ENCODE results near the gene RHBDF2.
"Not testable (repeated sequence)": the region's sequence is repeated elsewhere in the genome, so short reads cannot be mapped to it uniquely, and the experiment has no call there.

RHBDF2 gene

DNA sequence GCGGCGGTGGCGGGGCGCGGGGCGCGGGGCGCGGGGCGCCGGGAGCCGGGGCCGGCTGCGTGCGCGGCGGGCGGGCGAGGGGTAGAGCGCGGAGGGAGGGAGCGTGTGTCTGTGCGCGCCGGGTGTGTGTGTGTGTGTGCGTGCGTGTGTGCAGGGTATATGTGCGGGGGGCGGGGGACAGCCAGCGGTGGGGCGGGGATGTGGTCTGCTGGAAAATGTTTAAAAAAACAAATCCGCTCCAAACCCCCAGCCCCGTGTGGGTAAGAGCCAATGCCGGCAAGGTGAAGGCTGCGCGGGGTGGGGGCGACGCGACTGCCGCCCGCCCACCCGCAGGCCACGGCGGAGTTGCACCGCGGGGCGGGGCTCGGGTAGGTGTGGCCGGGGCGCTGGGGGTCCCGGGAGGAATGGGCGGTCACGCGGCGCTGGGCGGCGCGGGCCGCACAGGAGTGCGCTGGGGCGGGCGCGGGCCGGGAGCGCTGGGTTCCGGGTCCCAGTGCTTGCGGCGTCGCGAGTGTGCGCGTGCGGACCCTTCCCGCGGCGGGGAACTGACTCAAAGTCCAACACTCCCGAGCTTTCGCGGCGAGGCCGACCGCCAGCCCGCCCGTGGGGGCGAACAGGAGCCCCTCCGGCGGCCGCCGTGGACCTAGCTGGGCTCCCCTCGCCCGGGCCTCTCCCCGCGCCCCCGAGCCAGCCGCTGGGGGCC lies 36.5 kb upstream of the RHBDF2 start, which contains the start of gene CYGB:
Gene CYGB, minus strand, starts transcription at position 132 of the 703 bp plus-strand sequence. CDS start 167 bp downstream, outside the sequence.
- no peak for DNase-seq

DNA sequence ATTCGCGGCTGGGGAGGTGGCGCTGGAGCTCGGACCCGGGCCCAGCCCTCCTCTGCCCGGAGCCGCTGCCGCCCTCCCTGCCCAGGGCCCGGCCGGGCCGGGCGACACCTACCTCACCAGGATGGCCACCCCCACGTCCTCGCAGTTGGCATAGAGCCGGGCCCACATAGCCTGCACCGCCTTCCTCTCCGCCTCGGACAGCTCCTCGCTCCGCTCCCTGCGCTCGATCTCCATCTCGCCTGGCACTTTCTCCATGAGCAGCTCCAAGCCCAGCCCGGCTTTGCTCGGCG lies 36.0 kb upstream of the RHBDF2 start:
- no peak for DNase-seq

DNA sequence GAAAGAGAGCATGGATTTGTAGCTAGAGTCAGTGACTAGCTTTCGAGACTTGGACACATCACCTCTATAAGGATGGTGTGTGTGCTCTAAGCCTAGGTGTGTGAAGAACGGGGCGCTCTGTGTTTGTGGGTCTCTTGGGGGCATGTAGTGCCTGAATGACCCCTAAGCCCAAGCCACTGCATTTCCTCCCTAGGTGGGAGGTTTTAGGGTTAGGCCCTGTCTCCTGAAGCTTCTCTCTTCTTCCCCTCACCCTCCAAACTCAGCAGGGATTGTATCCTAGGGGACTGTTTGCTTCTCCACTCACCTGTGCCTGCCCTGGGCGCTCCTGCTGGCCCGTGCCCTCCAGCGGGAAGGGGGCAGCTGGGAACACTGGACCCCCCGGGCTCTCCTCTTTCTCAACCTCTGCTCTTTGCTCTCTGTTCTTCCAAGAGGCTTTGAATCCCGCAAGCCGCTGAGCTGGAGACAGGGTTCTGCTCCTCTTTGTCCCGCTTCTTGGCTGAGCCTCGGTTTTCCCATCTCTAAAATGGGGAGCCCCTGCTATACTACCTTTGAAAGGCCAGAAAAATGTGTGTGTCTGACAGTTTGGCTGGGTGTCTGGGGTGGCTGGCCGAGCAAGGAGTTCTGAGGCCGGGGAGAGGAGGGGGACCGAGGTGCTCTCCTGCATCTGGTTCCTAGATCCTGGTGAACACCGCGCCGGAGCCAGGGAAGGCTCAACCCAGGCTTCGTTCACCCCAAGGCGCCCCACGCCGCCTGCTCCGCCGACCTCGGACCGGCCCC lies 35.5 kb upstream of the RHBDF2 start:
- no peak for DNase-seq

DNA sequence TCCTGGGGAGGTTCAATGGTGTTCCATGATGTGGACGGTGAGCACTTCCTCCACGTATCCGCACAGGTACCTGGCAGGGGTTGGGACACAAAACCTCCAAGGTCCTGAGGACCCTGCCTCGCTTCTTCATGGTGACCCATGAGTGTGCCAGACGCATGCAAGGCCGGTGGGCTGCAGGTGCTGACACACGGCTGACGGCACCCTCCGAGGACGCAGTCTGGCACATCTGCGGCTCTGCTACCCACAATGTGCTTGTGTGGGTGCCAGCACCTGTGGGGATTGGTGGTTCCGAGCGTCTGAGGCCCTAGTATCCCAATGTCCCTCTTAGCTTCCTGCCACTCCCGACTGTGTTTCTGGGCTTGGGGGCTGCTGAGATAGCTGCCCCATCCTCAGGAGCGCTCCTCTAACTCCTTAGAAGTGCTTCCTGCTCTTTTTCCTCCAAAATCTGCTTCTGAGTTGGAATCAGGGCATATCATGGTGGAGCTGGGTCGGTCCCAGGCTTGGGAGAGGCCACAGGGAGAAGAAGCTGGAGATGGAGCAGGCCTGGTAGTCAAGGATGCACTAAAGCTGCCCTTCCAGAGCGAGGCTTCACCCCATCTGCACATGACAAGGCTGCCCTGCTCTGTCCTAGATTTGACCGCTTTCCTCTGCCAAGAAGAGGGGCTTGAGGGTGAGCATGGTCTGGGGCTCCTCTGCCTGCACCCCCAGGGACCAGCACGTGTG lies 34.7 kb upstream of the RHBDF2 start:
- no peak for DNase-seq

DNA sequence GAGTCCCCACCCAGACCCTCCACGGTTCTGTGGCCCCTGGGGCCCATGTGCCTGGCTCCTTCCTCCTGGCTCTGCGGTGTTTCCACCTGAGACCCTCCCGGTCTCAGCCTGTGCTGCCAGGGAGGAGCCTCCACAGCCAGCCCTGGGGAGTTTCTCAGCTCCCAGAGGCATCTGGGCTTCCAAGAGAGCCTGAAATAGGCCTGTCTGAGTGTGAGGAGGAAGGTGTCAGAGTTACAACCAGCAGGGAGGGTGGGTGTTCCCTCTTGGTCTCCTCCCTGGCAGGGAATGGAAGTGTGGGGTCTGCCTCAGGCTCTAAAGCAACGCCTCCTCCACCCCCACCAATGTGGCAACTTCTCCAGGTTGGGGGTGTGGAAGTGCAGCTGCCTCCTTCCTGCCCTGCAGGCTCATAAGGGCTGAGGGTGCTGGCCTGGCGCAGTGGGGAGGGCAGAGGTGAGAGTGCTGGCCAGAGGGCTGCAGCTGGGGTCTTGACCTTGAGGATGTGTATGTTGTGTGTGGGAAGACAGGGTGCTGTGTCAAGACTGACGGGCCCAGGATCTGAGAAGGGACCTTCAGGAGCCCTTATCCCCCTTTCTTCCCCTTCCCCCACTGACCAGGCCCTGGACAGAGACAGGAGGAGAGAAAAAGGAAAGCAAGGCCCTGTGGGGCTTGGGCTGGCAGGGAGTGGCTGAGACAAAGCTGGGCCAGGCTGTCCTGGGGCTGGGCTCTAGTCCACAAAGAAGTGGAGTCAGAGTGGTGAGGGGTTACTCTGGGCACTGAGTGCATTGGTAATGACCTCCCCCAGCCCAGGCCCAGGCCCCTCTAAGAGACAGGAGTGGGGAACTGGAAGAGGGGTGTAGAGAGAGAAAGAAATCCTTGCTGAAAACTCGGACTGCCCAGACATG lies 33.9 kb upstream of the RHBDF2 start:
- DNase-seq = no peak

DNA sequence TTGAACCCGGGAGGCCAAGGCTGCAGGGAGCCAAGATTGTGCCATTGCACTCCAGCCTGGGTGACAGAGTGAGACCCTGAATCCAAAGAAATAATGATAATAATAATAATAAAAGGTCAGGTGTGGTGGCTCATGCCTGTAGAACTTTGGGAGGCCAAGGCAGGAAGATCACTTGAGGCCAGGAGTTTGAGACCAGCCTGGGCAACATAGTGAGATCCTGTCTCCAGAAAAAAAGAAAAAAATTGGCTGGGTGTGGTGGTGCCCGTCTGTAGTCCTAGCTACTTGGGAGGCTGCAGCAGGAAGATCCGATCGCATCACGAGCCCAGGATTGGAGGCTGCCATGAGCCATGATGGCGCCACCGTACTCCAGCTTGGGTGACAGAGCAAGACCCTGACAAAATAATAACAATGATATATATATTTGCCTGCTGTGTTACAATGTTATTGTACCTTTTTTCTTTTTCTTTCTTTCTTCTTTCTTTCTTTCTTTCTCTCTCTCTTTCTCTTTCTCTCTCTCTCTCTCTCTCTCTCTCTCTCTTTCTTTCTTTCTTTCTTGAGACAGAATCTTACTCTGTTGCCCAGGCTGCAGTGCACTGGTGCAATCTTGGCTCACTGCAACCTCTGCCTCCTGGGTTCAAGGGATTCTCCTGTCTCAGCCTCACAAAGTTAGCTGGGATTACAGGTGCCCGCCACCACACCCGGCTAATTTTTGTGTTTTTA lies 32.6 kb upstream of the RHBDF2 start:
- not testable (repeated sequence) for DNase-seq

DNA sequence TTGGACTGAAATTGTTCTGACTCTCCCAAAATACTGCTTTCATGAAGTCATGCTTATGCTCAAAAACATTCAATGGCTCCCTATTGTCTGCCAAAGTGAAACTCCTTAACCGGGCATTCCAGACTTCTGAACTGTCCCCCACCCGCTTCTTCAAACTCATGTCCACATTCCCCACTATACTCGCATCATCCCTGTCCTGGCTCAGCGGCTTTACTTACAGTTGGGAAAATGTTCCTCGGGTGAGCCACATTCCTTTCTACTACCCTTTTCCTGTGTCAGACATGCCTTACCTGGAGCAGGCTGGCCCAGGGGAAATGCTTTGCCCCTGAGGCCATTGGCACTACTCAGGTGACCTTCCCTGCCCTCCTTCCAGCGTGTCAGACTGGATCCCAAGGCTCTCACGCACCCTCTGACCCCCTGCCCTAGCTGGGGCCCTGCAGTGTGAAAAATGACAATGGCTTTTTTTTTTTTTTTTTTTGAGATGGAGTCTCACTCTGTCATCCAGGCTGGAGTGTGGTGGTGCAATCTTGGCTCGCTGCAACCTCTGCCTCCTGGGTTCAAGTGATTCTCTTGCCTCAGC lies 30.9 kb upstream of the RHBDF2 start:
- no peak for DNase-seq

DNA sequence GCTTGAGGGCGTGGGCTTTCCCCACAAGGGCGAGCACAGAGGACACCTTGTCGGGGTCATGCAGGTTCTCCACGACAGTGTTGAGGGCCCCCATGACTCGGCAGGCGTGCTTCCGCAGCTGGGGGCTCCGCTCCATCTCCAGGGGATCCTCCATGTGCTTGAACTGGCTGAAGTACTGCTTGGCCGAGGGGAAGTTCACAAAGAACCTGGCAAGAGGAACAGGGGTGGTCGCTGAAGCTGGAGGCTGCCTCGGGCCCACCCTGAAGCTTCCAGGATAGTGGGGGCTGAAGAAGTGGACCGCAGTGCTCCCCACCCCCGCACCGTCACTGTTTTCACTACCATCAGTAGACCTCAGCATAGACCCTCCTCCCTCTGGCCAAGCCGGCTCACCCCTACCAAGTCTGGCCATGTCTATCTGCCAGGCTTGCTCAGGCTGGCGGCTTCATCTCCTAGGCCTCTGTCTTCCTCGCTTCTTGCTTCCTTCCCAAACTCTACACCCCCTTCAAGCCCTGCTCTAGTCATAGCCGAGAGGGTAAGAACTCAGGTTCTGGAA lies 30.3 kb upstream of the RHBDF2 start:
- no peak for DNase-seq

DNA sequence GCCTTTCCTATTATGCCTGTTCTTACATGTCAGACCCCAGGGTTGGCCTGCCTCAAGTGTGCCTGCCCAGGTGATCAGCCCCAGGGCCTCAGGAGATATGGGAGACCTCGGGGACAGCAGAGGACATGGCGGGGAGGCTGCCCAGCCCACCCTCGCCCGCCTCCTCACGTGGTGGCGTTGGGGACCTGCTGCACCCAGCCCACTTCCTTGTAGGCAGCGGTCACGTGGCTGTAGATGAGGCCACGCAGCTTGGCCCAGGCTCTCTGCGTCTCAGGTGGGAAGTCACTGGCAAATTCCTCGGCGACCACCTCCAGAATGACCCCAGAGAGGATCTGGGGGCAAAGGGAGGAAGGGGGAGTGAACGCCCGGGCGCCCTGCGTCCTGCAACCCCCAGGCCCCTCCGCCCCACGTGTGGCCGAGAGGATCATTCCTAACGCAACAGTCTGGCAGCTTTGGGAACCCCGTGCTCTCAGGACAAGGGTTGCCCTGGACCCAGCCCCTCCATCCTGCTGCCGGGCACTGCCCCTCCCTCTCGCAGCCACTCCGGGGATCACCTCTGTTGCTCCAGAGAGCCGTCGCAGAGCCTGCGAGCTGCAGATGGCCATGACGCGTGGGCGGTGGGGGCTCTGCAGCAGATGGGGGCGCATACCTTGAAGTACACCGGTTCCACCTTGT lies 29.7 kb upstream of the RHBDF2 start:
- DNase-seq = no peak

DNA sequence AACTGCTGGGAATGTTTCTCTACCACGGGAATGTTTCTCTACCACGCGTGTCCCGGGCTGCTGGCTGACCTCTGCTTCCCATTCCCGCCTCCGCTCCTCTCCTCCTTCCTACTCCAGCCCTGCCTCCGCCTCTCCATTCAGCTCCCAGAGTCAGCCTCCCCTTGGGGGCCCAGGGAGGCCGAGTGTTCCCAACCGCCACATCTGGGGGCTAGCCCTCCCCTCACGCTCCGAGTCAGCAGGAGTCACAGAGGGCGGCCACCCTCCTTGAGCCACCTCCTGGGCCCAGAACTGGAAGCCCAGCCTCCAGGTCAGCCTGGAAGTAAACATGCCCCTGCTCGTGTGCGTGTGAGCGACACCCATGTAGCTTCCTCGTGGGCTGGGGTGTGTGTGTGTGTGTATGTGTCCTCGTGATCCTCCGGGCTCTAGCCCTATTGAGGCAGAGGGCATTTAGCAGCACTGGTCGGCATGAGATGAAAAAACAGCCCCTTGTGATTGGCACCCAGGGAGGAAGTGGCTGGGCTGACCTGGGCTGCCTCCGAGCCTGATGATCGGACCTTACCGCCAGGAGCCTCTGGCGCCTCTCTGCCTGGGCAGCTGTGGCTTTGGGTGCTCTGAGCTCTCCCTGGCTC lies 29.0 kb upstream of the RHBDF2 start:
- DNase-seq = no peak

DNA sequence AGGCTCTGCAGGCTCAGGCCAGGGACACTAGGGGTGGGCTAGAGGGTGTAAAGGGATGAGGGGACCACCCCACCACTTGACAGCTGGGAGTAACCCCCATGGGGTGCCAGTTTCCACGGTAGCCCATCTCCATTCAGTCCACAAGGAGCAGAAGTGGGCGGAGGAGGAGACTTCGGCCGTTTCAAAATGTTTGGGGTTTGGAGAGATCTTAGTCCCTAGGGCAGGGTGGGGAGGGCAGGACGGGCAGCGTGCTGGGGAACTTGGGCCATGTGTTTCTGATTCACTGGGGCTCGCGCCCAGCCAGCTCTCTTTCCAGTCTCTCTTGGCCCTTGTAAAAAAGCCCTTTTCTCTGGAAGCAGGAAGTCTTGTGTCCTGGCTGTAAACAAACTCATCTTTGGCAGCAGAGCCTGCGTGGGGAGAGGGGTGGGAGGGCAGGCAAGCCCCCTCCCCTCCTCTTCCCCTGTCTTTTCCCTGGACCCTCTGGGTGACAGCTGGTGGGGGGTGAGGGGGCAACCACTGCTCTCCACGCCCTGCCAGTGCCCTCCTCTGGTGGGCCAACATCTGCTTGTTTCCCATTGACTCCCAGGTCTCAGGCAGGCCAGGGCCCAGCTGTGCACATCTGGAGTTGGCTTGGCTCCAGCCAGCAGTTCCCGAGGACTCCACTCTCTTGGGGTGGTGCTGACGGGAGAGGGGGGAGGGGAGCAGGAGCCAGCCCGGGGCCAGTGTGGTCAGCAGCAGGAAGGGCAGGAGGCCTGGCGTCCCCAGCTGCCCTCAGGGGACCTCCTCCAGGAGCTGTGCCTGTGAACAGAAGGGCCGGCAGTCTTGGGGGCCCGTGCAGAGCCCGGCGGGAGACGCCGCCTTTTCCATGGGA lies 28.2 kb upstream of the RHBDF2 start:
- DNase-seq = no peak

DNA sequence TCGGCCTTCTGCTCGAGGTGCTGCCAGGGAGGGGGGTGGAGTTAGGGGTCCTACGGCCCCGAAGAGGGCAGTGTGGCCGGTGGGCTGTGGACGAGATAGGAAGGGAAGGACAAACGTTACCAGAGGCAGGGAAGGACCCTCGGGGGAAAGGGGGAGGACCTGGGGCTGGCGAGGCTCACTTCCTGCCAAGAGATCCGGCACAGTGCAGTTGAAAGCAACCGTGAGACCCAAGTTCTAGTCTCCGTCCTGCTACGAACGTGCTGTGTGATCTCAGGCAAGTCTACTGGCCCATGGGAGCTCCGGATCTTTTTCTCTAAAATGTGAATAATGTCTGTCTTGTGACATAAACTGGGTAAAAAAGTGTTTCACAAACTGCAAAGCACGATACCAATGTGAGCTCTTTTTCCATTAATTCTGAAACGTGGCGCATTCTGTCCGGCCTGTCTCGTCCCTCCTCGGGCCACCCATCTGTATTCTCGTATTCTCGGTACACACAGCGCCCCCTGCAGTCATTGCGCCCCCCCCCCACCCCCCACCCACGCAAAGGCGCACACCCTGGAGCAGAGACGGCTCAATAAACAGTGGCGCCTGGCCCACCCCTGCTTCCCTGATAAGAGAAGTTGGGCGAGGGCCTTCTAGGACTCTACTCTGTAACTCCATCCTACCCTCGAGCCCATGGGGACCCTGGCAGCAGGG lies 27.5 kb upstream of the RHBDF2 start:
- peak in 1 of 2 donors; percentile 25 for DNase-seq

DNA sequence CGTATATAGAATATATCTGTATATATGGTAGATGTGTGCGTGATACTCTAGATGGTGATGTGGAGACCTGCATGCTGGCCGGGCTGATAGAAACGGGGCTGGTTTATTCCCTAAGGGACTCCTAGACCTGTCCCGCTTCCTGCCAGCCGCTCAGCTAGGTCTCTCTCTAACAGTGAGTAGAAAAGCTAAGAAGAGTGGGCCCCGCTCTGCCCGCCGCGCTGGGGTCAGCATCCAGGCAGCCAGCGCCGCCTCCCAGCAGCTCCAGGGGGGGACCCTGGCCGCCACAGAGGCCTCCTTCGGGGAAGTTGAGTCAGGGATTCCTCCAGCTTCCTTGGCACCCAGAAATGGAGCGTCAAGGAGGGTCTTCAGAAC lies 26.9 kb upstream of the RHBDF2 start:
- DNase-seq = no peak

DNA sequence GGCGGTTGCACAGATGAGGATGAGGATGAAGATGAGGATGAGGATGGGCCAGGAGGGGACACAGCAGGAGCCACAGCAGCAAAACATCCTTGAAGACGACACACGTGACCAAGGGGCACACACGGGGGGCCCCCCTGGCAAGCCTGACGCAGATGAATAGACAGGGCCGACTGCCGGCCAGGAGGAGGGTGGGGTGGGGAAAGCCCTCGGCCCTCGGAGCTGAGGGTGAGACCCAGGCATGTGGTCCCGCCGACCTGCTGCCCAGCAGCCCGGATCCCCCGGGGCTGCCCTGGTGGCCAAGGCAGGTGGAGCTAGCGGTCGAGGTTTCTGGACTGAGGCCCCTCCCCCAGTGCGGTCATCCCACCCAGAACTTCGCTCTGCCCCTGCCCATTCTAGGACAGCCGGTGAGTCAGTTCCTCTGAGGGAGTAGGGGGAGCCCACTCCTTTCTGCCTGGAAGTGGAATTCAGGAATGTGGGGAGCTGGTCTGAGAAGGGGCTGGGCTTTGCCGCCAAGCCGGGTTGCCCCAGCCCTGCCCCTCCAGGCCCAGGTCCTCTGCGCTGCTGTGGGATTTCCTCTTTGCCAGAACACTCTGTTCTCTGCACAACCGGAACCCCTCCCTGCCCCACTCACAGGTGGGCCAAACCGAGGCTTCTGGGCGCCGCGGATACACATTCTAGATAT lies 26.3 kb upstream of the RHBDF2 start:
- peak; percentile 61 to 66 for DNase-seq

DNA sequence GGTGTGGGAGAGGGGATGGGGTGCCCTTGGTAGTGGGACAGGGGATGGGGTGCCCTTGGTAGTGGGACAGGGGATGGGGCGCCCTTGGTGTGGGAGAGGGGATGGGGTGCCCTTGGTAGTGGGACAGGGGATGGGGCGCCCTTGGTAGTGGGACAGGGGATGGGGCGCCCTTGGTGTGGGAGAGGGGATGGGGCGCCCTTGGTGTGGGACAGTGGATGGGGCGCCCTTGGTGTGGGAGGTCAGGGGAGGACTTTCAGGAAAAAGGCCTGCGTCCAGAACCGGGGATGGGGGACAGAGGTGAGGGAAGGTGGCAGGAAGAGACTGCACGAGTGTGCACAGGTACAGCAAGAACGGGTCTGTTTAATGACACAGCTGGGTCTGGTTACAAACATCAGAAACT lies 25.8 kb upstream of the RHBDF2 start:
- not testable (repeated sequence) for DNase-seq

DNA sequence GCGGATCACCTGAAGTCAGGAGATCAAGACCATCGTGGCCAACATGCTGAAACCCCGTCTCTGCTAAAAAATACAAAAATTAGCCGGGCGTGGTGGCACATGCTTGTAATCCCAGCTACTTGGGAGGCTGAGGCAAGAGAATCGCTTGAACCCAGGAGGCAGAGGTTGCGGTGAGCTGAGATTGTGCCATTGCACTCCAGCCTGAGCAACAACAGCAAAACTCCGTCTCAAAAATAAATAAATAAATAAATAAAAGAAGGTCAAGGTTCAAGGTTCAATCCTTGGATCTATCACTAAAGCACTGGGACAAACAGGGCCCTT lies 24.2 kb upstream of the RHBDF2 start:
- not testable (repeated sequence) for DNase-seq

DNA sequence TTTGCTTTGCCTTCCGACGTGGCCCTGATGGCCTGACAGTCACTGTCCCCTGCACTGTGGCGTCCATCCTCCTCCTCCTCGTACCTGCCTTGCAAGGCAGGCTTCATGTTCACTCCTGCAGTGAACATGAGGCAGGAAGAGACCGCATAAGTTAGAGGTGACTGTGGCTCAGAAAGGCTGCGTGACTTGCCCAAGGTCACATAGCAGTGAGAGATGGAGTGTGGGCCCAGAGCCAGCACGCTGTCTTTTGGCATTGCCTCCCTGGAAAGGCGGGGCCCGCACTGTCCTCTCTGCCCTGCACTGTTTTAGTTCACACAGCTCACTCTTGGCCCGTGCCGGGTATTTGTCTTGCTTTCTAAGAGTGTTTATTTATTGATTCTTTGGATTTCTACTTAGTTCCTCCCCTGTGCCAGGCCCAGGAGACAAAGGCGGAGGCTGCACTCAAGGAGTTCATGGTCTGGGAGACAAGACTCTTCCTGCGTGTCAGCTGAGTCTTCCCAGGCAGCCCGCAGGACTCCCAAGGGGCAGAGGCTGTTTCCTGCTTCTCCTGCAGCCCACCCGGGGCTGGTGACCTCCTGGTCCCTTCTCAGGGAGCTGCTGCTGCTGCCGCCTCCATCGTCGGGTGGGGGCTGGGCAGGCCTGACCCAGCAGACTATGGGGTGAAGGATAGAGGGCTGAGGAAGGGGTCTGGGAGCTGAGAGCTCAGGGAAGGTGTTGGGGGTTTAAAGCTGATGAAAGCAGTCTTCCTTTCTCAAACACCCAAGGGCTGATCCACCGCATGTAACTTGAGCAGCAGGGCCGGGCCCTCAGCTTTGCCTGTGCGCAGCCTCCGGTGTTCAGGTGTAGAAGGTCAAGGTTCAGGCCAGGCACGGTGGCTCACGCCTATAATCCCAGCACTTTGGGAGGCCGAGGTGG lies 23.6 kb upstream of the RHBDF2 start:
- no peak for DNase-seq

All from CD4-positive, alpha-beta T cell treated with Interleukin-4 for 1 hour (primary cell).